ENCODE results near the gene ELFN1. TPM values are rescaled to one million over a fixed set of nuclear protein-coding genes. Genes with fewer than 3 reads are reported as not detected.

Gene ELFN1
- total RNA-seq (2014; rRNA removed; shearing (Covaris generic)) = 0.11 TPM in 2 replicates
- polyA plus RNA-seq (2015; cell fraction: cytosol; rRNA removed) = 0.99 and 1.4 TPM in 2 replicates
- 0.91 TPM in 1 of 2 replicates, not detected in the other for polyA plus RNA-seq (2015; cell fraction: nucleus; rRNA removed)

DNA sequence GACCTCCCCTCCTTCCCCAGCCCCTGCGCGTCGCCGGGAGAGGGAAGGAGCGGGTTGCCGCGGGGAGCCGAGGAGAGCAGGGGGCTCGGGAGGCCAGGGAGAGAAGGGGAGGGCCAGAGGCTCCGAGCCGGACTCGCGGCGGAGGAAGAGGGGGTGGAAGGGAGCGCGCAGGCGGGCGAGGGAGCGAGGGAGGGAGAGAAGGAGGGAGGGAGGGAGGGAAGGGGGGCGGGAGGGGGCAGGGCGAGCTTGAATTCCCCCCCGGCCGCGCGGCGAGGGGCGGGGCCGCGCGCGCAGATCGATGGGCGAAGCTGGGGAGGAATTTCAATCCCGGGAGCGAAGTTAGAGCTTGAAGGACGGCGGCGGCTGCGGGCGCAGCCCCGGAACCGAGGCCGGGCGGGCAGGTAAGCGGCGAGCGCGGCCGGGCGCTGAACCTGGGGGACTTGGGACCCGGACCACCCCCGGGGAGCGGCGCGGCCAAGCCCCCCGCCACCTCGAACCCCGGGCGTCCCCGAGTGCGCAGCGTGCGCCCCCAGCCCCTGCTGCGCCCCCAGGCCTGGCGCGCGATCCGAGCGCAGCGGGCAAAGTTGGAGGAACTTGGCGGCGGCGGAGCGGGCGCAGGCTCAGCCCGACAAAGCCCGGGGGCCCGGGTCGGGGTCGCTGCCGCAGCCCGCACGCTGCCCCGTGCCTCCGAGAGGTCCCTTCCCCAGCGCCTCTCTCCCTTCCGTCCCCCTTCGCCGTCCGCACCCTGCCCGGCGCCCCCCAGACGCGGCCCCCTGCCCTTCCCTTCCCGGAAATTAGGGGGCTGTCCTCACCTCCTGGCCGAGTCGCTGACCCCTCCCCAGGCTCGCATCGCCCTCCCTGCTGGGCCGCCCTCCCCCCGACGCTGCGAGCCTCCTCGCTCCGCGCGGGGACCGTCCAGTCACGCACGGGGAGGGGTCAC is at the start of gene ELFN1:
TSS of gene ELFN1 (plus strand) at position 324 of the 940 bp plus-strand sequence. CDS start 74,320 bp downstream, outside the sequence.
- no peak for DNase-seq (ENCODE audit: low read depth, low spot score)
- in situ Hi-C loops (cut with HindIII; ENCODE audit: low pct_unique_long_range_greater_than_20kb, low sequenced_read_pairs) = no loop called here

DNA sequence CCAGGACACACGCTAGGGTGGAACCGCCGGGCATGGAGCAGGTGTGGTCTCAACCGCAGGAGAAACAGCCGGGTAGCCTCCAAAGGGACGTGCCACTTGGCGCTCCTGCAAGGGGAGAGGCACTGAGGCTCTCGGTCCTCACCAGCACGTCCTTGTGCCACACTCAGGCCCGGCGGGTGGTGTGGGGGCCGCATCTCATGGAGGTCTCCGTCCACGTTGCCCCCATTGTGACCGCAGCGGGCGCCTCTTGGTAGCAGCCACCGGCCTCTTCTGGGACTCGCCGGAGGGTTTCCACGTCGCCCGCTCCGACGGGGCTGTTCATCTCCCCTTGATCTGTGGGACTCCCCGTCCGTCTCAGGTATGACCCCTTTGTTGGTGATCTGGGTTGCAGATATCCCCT is 49.2 kb upstream of the ELFN1 start:
- no peak for DNase-seq (ENCODE audit: low read depth, low spot score)
- in situ Hi-C loops (cut with HindIII; ENCODE audit: low pct_unique_long_range_greater_than_20kb, low sequenced_read_pairs) = no loop called here

DNA sequence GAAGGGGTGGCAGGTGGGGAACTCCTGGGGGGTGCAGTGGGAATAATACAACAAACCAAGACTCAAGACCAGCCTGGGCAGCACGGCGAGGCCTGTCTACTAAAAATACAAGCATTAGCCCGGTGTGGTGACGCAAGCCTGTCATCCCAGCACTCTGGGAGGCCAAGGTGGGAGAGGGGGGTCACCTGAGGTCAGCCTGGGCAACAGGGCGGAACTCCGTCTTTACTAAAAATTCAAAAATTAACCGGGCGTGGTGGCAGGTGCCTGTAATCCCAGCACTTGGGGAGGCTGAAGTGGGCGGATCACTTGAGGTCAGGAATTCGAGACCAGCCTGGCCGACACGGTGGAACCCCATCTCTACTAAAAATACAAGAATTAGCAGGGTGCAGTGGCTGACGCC is 48.4 kb upstream of the ELFN1 start:
- in situ Hi-C loops (cut with HindIII; ENCODE audit: low pct_unique_long_range_greater_than_20kb, low sequenced_read_pairs) = no loop called here
- DNase-seq (ENCODE audit: low read depth, low spot score) = no peak

DNA sequence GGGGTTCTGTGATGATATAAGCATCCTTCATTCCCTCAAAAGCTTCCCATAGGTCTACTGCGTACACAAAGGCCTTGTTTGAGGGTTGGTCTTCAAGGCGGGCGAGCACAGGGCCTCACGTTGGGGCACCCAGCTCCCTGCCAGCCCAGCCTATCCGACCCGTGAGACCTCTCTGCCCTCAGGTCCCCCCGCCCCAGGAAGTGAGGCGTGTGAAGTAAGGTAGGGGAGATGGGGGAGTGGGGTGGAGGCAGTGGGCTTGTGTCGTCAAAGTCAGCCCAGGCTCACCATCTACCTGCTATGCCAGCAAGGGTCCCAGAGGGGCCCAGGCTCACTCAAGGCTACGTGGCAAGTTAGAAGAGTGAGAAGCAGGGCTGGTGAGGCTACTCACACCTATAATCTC is 47.6 kb upstream of the ELFN1 start:
- in situ Hi-C loops (cut with HindIII; ENCODE audit: low pct_unique_long_range_greater_than_20kb, low sequenced_read_pairs) = no loop called here
- no peak for DNase-seq (ENCODE audit: low read depth, low spot score)

DNA sequence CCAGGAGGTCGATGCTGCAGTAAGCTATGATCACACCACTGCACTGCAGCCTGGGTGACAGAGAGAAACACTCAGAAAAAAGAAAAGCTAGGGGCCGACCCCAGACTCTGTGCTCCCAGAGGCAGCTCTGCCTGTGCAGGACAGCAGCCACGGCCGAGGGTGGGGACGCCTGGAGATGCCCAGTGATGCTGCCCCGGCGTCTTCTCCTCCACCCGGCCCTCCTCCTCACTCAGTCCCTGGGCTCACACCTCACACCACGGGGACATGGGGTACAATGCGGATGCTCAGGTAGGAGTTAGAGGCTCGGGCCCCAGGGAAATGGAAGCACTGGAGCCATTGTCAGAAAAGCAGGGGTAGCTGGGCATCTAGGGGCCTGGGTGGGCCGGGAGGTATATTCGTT is 46.3 kb upstream of the ELFN1 start:
- DNase-seq (ENCODE audit: low read depth, low spot score) = no peak
- in situ Hi-C loops (cut with HindIII; ENCODE audit: low pct_unique_long_range_greater_than_20kb, low sequenced_read_pairs) = no loop called here

DNA sequence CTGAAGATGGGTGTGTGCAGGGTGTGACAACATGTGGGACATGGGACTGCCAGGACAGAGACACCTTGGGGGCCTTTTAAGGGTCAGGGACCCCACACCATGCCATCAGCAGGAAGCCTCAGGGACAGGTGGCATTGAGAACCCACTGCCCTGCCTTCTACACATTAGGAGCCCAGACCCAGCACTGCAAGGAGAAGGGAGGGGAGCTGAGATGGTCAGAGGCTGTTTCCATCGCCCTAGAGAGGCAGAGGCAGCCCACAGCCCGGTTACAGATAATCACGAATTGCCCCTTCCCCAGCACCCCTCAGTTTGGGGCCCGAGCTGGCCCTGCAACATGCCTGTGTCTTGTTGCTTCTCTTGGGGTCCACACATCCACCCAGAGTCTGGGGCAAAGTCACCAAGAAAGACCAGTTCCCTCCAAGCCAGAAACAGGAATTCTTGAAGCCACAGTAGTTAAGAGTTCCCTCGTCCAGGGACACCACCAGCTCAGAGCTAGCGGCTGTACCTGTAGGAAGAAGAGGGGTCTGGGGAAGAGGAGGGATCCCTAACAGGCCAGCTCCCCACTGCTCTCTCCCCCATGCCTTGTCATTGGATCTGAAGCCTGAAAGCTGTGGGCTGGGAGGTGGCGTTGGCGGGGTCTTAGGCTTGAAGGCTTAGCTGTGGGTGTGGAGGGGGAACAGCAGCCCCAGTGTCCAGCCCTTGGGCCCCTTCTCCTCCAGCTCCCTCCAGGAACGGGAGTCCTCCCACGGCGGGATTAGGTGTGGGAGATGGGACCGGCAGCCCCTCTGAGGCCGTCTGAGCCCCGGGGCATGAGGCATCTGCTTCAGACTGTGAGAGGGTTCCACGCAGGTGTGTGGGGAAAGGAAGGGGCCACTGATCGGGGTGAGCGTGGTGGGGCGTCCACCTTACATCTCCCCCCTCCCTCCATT is 44.8 kb upstream of the ELFN1 start:
- DNase-seq (ENCODE audit: low read depth, low spot score) = no peak
- in situ Hi-C loops (cut with HindIII; ENCODE audit: low pct_unique_long_range_greater_than_20kb, low sequenced_read_pairs) = no loop called here

DNA sequence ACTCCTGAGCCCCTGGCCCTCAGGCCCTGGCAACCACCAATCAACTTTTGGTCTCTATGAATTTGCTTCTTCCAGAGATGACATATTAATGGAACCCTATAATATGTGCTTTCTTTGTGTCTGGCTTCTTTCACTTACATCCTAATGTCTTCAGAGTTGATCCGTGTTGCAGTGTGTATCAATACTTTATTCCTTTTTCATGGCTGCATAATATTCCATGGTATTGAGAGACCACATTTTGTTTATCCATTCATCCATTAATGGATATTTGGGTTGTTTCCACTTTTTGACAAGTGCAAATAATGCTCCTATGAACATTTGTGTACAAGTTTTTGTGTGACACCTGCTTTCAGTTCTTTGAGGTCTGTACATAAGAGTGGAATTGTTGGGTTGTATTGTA is 43.3 kb upstream of the ELFN1 start:
- in situ Hi-C loops (cut with HindIII; ENCODE audit: low pct_unique_long_range_greater_than_20kb, low sequenced_read_pairs) = no loop called here
- DNase-seq (ENCODE audit: low read depth, low spot score) = no peak

DNA sequence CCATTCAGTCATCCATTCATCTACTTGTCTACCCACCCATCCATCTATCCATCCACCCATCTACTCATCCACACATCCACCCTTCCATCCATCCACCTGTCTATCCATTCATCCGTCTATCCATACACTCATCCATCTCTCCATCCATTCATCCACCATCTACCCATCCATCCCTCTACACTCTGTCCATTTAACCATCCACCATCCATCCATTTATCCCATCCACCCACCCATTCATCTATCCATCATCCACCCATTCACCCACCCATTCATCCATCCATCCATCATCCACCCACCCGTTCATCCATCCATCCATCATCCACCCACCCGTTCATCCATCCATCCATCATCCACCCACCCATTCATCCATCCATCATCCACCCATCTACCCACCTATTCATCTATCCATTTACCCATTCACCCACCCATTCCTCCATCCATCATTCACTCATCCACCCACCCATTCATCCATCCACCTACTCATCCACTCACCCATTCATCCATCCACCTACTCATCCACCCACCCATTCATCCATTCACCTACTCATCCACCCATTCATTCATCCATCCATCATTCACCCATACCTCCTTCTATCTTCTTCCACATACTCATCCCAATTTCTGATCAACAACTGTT is 39.3 kb upstream of the ELFN1 start:
- in situ Hi-C loops (cut with HindIII; ENCODE audit: low pct_unique_long_range_greater_than_20kb, low sequenced_read_pairs) = no loop called here

DNA sequence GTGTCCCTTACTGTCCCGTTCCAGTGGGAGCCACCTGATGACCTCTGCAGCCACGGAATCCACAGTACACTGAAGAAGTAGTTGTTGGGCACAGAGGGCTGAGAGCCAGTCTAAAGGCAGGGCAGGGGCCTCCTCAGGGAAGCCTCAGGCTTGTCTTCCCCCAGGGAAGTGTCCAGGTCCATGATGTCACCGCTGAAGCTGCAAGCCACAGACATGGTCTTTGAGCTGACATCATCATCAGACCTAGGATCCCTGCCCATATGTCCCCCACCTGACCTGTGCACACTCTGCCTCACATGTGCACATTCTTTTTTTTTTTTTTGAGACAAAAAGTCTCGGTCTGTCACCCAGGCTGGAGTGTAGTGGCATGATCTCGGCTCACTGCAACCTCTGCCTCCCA is 38.4 kb upstream of the ELFN1 start:
- no peak for DNase-seq (ENCODE audit: low read depth, low spot score)
- in situ Hi-C loops (cut with HindIII; ENCODE audit: low pct_unique_long_range_greater_than_20kb, low sequenced_read_pairs) = no loop called here

More for the DNA sequence above, 39.3 kb upstream of the ELFN1 start:
- no peak for DNase-seq (ENCODE audit: low read depth, low spot score)

DNA sequence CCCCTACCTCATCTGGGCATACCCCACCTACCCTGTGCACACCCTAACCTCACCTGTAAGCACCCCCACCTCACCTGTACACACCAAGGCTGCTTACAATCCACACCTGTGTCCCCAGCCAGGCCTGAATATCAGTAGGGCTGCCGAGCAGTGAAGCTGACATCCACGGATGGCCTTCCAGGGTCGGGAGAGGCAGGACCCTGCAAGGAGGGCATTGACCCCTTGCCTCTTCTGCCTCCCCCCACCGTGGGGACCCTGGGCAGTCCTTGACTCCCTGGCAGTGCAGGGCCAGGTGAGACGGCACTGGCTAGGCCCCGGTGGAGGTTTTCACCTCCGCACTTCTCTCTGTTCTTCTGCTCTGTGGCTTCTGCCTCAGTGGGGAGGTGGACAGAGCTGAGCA is 37.6 kb upstream of the ELFN1 start:
- in situ Hi-C loops (cut with HindIII; ENCODE audit: low pct_unique_long_range_greater_than_20kb, low sequenced_read_pairs) = no loop called here
- DNase-seq (ENCODE audit: low read depth, low spot score) = no peak

DNA sequence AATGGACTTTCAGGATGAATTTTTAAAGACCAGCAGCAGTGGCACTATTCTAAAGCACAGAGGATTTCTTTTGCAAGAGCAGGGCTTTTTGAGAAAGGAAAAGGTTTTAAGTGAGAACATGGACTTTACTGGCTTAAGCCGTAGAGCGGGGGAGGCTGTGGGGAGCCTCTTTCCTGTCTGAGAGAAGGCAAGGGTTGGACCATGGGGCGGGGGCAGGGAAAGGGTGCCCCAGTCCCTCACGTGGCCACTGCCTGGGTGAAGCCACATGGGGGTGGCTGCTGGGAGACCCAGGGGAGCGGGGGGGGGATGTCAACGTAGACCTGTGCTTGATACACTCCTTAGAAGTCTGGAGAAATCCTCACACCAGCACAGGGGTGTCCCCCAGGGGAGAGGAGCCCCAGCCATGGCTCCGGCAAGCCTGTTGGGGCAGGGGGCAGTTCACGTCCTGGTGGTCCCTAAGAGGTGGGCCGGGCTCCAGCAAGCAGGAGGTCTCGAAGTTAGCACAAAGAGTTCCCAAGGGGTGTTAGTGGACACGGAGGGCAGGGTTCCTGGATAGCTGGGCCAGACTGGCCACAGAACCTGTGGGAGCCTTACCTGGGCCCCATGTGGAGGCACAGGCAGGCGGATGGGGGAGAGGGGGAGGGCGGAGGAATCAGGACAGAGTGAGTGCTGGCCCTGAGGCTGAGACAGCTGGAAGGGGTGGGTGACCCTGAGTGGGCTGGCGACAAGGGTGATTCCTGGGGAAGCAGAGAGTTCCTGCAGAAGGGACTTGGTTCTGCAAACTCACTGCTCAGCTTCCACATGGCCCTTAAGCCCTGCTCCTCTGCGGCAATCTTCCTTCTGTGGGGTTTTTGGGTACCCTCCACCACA is 36.9 kb upstream of the ELFN1 start:
- in situ Hi-C loops (cut with HindIII; ENCODE audit: low pct_unique_long_range_greater_than_20kb, low sequenced_read_pairs) = no loop called here
- DNase-seq (ENCODE audit: low read depth, low spot score) = no peak

DNA sequence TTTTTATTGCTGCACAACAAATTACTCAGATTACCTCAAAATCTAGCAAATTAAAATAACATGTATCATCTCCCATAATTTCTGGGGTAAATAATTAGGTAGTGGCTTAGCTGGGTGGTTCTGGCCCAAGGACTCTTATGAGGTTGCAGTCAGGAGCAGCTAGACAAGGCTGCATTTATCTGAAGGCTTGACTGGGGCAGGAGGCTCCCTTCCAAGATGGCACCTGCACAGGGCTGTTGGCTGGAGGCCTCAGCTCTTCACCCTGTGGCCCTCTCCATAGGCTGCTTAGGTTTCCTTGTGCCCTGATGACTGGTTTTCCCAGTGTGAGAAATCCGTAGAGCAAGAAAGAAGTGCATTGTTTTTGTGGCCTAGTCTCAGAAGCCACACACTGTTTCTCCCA is 34.7 kb upstream of the ELFN1 start:
- in situ Hi-C loops (cut with HindIII; ENCODE audit: low pct_unique_long_range_greater_than_20kb, low sequenced_read_pairs) = no loop called here
- peak; percentile 36 for DNase-seq (ENCODE audit: low read depth, low spot score)

DNA sequence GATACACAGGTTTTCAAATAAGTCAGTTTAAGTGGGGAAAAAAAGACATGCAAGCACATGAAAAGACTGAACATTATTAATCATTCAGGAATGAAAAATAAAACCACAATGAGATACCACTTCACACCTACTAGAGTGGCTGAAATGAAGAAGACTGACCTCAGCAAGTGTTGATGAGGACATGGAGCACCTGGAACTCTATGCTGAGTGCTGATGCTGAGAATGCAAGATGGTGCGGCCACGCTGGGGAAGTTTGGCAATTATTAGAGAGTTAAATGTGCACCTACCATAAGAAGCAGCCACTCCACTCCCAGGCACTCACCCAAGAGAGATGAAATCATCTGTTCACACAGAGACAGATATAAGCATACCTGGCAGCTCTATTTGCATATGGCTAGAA is 32.9 kb upstream of the ELFN1 start:
- no peak for DNase-seq (ENCODE audit: low read depth, low spot score)
- in situ Hi-C loops (cut with HindIII; ENCODE audit: low pct_unique_long_range_greater_than_20kb, low sequenced_read_pairs) = no loop called here

DNA sequence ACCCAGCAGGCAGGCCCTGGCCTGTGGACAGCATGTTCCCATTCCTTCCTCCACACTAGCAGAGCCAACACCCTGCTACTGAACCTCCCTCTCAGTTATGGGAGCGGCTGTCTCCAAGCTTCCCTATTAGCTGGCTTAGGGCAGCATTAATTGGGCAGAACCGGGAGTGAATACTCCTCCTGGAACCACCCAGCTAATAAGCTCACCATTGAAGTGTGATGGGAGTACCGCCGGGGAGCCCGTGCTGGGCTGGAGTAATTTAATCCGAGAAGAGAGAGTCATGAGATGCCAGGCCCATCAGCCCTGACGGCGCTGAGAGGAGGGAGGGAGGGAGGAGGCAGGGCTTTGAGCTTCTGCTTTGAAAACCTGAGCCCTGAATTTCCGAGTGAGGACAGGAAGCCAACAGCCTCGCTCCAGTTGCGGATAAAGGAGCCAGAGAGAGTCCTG is 31.8 kb upstream of the ELFN1 start:
- in situ Hi-C loops (cut with HindIII; ENCODE audit: low pct_unique_long_range_greater_than_20kb, low sequenced_read_pairs) = no loop called here
- DNase-seq (ENCODE audit: low read depth, low spot score) = no peak

DNA sequence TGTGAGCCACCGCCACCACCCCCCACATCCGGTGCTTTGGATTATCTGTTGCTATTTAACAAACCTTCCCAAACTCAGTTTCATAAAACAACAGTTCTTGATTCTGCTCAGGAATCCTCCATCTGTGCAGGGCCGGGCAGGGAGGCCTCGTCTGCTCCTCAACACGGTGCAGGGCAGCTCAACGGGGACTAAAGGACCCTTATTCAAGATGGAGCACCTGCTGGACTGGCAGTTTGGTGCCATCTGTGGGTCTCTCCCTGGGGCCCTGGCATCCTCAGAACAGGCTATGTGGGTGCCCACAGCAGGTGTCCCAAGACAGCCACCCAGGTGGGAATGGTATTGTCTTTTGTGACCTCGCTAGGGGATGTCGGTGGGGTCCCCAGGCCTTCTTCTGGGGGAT is 31.0 kb upstream of the ELFN1 start:
- in situ Hi-C loops (cut with HindIII; ENCODE audit: low pct_unique_long_range_greater_than_20kb, low sequenced_read_pairs) = no loop called here
- DNase-seq (ENCODE audit: low read depth, low spot score) = no peak

DNA sequence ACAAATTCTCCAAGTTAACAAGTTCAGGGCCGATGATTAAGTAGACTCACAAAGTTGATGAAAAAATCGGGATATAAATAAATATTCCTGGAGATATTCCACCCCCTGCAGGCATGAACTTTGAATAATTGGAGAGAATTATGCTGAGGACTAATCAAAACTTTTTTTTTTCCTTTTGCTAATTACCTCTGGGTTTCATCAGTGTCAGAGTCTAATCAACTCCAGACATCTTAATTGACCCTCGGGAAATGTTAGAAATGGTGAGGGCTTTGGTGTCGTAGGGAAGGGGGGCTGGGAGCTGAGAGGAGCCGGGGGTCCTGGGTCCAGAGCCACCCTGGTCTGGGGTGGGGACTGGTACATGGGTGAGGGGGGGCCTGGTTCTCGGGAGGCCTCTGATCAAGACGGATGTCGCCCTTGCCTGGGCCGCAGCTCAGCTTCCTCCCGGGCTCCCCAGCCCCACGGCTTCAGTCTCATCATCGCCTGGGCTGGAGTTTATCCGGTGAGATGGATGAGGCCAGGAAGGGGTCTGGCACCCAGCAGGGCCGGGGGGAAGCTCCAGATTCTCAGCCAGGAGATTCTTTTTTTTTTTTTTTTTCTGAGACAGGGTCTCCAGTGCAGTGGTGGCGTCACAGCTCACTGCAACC is 30.4 kb upstream of the ELFN1 start:
- DNase-seq (ENCODE audit: low read depth, low spot score) = no peak
- in situ Hi-C loops (cut with HindIII; ENCODE audit: low pct_unique_long_range_greater_than_20kb, low sequenced_read_pairs) = no loop called here

Measured in SK-MEL-5 (cell line).